Peyer's patch (tissue), 4 donors: ENCODE data around the gene TFPT.
"Not testable (repeated sequence)": the region's sequence is repeated elsewhere in the genome, so short reads cannot be mapped to it uniquely, and the experiment has no call there.

ENCODE experiments used
- CTCF ChIP-seq, 6 experiments: fragments of 450-650 bp in 4 of 6; fragments of 200-600 bp in 2 of 6; sonication (generic) in 1 of 6; IDR thresholded peaks; one replicate each; pipeline ENCODE4 v1.5.1; 2017 to 2019; ENCODE audit warnings: antibody characterized with exemption in 6 of 6, mild to moderate bottlenecking in 3 of 6, moderate library complexity in 1 of 6
- POLR2A ChIP-seq, 2 donors: fragments of 450-650 bp; IDR thresholded peaks; one replicate each; pipeline ENCODE4 v1.5.1; 2017; ENCODE audit warnings: antibody characterized with exemption in 2 of 2, mild to moderate bottlenecking in 2 of 2, moderate library complexity in 2 of 2

GRCh38 chr19:54099903-54100255 lies 15.6 kb downstream of the TFPT start:
- TF ChIP-seq CTCF, POLR2A (IDR thresholded peaks at IDR 0.05): not testable (repeated sequence)
